ENCODE measurements around the gene MSX1. TPM values are rescaled to one million over a fixed set of nuclear protein-coding genes. Genes with fewer than 3 reads are reported as not detected.

MSX1 gene
- total and polyA plus RNA-seq, 2 of the 13 experiments (the other 11 are each of a cell fraction or from before 2014, with no cell fraction given), result 12.1 to 14.9 TPM

DNA sequence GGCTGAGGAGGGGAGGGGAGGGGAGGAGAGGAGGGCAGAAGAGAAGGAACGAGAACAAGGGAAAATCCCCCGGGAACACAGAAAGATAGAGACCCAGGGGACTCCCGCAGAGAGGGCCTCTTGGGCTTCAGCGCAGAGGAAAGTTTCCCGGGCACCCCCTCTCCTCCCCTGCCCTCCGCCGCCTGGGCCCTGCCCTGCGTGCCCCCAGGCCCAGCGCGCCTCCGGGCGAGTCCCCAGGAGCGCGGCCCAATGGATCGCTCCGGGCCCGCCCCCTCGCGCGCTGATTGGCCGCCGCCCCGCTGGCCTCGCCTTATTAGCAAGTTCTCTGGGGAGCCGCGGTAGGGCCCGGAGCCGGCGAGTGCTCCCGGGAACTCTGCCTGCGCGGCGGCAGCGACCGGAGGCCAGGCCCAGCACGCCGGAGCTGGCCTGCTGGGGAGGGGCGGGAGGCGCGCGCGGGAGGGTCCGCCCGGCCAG is at the start of gene MSX1 (continued):
- TF ChIP-seq, protein P1, sequence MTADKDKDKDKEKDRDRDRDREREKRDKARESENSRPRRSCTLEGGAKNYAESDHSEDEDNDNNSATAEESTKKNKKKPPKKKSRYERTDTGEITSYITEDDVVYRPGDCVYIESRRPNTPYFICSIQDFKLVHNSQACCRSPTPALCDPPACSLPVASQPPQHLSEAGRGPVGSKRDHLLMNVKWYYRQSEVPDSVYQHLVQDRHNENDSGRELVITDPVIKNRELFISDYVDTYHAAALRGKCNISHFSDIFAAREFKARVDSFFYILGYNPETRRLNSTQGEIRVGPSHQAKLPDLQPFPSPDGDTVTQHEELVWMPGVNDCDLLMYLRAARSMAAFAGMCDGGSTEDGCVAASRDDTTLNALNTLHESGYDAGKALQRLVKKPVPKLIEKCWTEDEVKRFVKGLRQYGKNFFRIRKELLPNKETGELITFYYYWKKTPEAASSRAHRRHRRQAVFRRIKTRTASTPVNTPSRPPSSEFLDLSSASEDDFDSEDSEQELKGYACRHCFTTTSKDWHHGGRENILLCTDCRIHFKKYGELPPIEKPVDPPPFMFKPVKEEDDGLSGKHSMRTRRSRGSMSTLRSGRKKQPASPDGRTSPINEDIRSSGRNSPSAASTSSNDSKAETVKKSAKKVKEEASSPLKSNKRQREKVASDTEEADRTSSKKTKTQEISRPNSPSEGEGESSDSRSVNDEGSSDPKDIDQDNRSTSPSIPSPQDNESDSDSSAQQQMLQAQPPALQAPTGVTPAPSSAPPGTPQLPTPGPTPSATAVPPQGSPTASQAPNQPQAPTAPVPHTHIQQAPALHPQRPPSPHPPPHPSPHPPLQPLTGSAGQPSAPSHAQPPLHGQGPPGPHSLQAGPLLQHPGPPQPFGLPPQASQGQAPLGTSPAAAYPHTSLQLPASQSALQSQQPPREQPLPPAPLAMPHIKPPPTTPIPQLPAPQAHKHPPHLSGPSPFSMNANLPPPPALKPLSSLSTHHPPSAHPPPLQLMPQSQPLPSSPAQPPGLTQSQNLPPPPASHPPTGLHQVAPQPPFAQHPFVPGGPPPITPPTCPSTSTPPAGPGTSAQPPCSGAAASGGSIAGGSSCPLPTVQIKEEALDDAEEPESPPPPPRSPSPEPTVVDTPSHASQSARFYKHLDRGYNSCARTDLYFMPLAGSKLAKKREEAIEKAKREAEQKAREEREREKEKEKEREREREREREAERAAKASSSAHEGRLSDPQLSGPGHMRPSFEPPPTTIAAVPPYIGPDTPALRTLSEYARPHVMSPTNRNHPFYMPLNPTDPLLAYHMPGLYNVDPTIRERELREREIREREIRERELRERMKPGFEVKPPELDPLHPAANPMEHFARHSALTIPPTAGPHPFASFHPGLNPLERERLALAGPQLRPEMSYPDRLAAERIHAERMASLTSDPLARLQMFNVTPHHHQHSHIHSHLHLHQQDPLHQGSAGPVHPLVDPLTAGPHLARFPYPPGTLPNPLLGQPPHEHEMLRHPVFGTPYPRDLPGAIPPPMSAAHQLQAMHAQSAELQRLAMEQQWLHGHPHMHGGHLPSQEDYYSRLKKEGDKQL (CRISPR knock-in tag; IDR thresholded peaks at IDR 0.05; ENCODE audit: low read depth), result no peak
- TF ChIP-seq TARDBP (CRISPR knock-in tag; IDR thresholded peaks at IDR 0.05), result no peak
- TF ChIP-seq EEA1 (CRISPR knock-in tag; IDR thresholded peaks at IDR 0.05; ENCODE audit: borderline replicate concordance), result no peak
- TF ChIP-seq, protein P2, sequence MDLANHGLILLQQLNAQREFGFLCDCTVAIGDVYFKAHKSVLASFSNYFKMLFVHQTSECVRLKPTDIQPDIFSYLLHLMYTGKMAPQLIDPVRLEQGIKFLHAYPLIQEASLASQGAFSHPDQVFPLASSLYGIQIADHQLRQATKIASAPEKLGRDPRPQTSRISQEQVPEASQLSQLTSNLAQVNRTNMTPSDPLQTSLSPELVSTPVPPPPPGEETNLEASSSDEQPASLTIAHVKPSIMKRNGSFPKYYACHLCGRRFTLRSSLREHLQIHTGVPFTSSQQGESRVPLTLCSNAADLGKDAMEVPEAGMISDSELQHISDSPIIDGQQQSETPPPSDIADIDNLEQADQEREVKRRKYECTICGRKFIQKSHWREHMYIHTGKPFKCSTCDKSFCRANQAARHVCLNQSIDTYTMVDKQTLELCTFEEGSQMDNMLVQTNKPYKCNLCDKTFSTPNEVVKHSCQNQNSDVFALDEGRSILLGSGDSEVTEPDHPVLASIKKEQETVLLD (CRISPR knock-in tag; IDR thresholded peaks at IDR 0.05; ENCODE audit: low read depth), result 0 out of 2 replicates have a peak, but pooled peaks have one; percentile 52
- no peak for TF ChIP-seq RXRB (CRISPR knock-in tag; IDR thresholded peaks at IDR 0.05; ENCODE audit: borderline replicate concordance)
- peak; percentile 49; the same call in 1 of the 2 replicates for TF ChIP-seq POGZ (CRISPR knock-in tag; IDR thresholded peaks at IDR 0.05)
- no peak for TF ChIP-seq TBX2 (CRISPR knock-in tag; IDR thresholded peaks at IDR 0.05; ENCODE audit: borderline replicate concordance)
- TF ChIP-seq, protein P3, sequence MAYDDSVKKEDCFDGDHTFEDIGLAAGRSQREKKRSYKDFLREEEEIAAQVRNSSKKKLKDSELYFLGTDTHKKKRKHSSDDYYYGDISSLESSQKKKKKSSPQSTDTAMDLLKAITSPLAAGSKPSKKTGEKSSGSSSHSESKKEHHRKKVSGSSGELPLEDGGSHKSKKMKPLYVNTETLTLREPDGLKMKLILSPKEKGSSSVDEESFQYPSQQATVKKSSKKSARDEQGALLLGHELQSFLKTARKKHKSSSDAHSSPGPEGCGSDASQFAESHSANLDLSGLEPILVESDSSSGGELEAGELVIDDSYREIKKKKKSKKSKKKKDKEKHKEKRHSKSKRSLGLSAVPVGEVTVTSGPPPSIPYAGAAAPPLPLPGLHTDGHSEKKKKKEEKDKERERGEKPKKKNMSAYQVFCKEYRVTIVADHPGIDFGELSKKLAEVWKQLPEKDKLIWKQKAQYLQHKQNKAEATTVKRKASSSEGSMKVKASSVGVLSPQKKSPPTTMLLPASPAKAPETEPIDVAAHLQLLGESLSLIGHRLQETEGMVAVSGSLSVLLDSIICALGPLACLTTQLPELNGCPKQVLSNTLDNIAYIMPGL (CRISPR knock-in tag; IDR thresholded peaks at IDR 0.05; ENCODE audit: borderline replicate concordance in 1 of 2, low read depth in 1 of 2), result peak; percentile 59 to 69; a peak in 2 of 4 replicates
- TF ChIP-seq RBM39 (IDR thresholded peaks at IDR 0.05; ENCODE audit: low read depth, low read length, poor library complexity, severe bottlenecking), result peak; percentile 63
- TF ChIP-seq GFI1 (CRISPR knock-in tag; IDR thresholded peaks at IDR 0.05; ENCODE audit: borderline replicate concordance), result no peak; the same call in 1 of the 2 replicates
- no peak for TF ChIP-seq ZNF260 (CRISPR knock-in tag; IDR thresholded peaks at IDR 0.05; ENCODE audit: borderline replicate concordance, low read depth)
- no peak for TF ChIP-seq JARID2 (CRISPR knock-in tag; IDR thresholded peaks at IDR 0.05; ENCODE audit: insufficient replicate concordance)
- no peak for TF ChIP-seq TRIM24 (CRISPR knock-in tag; IDR thresholded peaks at IDR 0.05)
- TF ChIP-seq, protein P4, sequence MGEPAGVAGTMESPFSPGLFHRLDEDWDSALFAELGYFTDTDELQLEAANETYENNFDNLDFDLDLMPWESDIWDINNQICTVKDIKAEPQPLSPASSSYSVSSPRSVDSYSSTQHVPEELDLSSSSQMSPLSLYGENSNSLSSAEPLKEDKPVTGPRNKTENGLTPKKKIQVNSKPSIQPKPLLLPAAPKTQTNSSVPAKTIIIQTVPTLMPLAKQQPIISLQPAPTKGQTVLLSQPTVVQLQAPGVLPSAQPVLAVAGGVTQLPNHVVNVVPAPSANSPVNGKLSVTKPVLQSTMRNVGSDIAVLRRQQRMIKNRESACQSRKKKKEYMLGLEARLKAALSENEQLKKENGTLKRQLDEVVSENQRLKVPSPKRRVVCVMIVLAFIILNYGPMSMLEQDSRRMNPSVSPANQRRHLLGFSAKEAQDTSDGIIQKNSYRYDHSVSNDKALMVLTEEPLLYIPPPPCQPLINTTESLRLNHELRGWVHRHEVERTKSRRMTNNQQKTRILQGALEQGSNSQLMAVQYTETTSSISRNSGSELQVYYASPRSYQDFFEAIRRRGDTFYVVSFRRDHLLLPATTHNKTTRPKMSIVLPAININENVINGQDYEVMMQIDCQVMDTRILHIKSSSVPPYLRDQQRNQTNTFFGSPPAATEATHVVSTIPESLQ (CRISPR knock-in tag; conservative IDR thresholded peaks at IDR 0.05), result no peak
